GM13976 (cell line): Measurements from ENCODE around the gene POLR3E.

ENCODE experiments used
- DNase-seq: peaks from one replicate; pipeline ENCODE4 v3.0.0; 2012; ENCODE audit warnings: low spot score
- CTCF ChIP-seq: IDR thresholded peaks from 2 replicates; pipeline ENCODE4 v1.5.1; 2012; ENCODE audit warnings: borderline replicate concordance, mild to moderate bottlenecking; ENCODE audit not compliant: insufficient read depth; ENCODE audit errors: extremely low read depth, missing control alignments, control extremely low read depth
- in situ Hi-C: fragments of 300-500 bp; cut with MboI; formaldehyde crosslinking; loops from one replicate; pipeline ENCODE4 v1.12.0; 2022; ENCODE audit warnings: low sequenced_read_pairs, mixed read lengths, inconsistent platforms; ENCODE audit not compliant: unreplicated experiment

Gene POLR3E

GRCh38 chr16:22307838-22308237, 10.6 kb downstream of the POLR3E start:
- in situ Hi-C loops, result no loop called here
- TF ChIP-seq CTCF, result no peak
- no peak for DNase-seq

DNA sequence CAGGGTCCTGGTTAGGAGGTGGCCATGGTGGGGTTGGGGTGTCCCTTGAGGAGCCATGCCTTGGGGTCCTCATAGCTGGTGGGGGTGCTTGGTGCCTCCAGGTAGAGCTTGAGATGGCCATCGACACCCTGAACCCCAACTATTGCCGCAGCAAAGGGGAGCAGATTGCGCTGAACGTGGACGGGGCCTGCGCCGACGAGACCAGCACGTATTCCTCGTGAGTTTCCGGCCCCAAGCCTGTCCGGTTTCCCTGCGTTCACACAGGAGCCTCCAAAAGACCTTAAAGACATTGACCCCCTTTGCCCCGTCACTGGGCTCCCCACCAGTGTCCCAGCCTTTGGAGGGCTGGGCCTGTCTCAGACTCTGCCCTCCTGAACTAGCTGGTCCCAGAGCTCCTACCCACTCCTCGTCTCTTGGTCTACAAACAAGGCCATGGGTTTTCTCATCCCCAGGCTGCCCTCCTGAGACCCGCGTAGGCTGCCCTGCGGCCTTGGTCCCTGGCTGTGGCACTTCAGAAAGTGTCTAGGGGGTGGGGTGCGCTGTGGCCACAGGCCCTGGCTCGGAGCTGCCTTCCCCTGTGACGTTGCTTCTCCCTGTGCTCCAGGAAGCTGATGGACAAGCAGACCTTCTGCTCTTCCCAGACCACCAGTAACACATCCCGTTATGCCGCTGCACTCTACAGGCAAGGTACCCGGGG, 11.8 kb downstream of the POLR3E start:
- in situ Hi-C loops, result no loop called here
- no peak for TF ChIP-seq CTCF
- no peak for DNase-seq

DNA sequence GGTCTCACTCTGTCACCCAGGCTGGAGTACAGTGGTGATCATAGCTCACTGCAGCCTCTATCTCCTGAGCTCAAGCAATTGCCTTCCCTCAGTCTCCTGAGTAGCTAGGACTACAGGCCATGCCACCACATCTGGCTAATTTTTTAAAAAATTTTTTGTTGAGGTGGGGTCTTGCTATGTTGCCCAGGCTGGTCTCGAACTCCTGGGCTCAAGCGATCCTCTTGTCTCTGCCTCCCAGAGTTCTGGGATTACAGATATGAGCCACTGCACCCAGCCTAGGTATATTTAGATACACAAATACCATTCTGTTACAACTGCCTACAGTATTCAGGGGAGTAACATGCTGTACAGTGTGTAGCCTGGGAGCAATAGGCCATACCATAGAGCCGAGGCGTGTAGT, 14.3 kb downstream of the POLR3E start:
- no peak for DNase-seq
- in situ Hi-C loops, result no loop called here
- no peak for TF ChIP-seq CTCF

- in situ Hi-C loops, result no loop called here
- TF ChIP-seq CTCF, result no peak
- DNase-seq, result no peak
Observed at GRCh38 chr16:22312897-22313781, 15.9 kb downstream of the POLR3E start.

- DNase-seq, result no peak
- in situ Hi-C loops, result no loop called here
- no peak for TF ChIP-seq CTCF
Observed at GRCh38 chr16:22313876-22314470, 16.8 kb downstream of the POLR3E start.

GRCh38 chr16:22314661-22315626, 17.7 kb downstream of the POLR3E start:
- no peak for TF ChIP-seq CTCF
- in situ Hi-C loops, result no loop called here
- DNase-seq, result no peak
